H1 (cell line): ENCODE results near the gene ITPK1. TPM values are rescaled to one million over a fixed set of nuclear protein-coding genes. Genes with fewer than 3 reads are reported as not detected.
A peak's percentile ranks its signal among the peaks of the same experiment; 100 is the strongest.

Experiments
- CTCF ChIA-PET: fragments of 300-600 bp; sonication (Branson Sonifier 250); formaldehyde crosslinking; loops from one replicate; lab custom pipeline; 2021; ENCODE audit not compliant: partially characterized antibody; lab: Charles Lee
- POLR2A ChIA-PET: fragments of 300-600 bp; sonication (Branson Sonifier 250); formaldehyde crosslinking; loops from one replicate; lab custom pipeline; 2021; ENCODE audit warnings: inconsistent platforms; ENCODE audit not compliant: partially characterized antibody; lab: Charles Lee
- DNase-seq, 2 experiments: peaks; one replicate each; pipeline versions ENCODE4 v3.0.0 to v3.0.0-alpha.2; 2010 to 2022; ENCODE audit warnings: low spot score in 2 of 2, low read depth in 1 of 2, mixed read lengths in 1 of 2
- FAIRE-seq: peaks from 2 replicates; lab custom pipeline; 2011; peaks lifted over from hg19 to GRCh38; lab: Jason Lieb, UNC
- H2AFZ ChIP-seq: 2 replicates; pipeline ENCODE4 v1.8.1; 2012; ENCODE audit warnings: low read length, inconsistent platforms
- H2AK5ac ChIP-seq: 2 replicates; pipeline ENCODE4 v1.6.1; 2013; ENCODE audit warnings: low read depth, low read length
- H2BK120ac ChIP-seq: replicated peaks from 2 replicates; pipeline ENCODE3; 2013; ENCODE audit warnings: low read depth, low read length, inconsistent platforms
- H2BK12ac ChIP-seq: 2 replicates; pipeline ENCODE4 v1.6.1; 2013; ENCODE audit warnings: low read depth, low read length
- H2BK15ac ChIP-seq: 2 replicates; pipeline ENCODE4 v1.6.1; 2013; ENCODE audit warnings: low read length
- H2BK20ac ChIP-seq: 2 replicates; pipeline ENCODE4 v1.6.1; 2013; ENCODE audit warnings: low read length
- H2BK5ac ChIP-seq: 2 replicates; pipeline ENCODE4 v1.6.1; 2013; ENCODE audit warnings: low read depth, low read length
- H3K14ac ChIP-seq: 2 replicates; pipeline ENCODE4 v1.6.1; 2013; ENCODE audit warnings: inconsistent platforms; ENCODE audit not compliant: insufficient read length
- H3K18ac ChIP-seq: 2 replicates; pipeline ENCODE4 v1.6.1; 2013; ENCODE audit warnings: low read length; ENCODE audit errors: extremely low read depth
- H3K23ac ChIP-seq: 2 replicates; pipeline ENCODE4 v1.6.1; 2013; ENCODE audit warnings: inconsistent platforms; ENCODE audit not compliant: insufficient read length
- H3K23me2 ChIP-seq: 2 replicates; pipeline ENCODE4 v1.6.1; 2013; ENCODE audit warnings: low read depth, low read length
- H3K27ac ChIP-seq: 2 replicates; pipeline ENCODE4 v1.6.1; 2011; ENCODE audit warnings: low read depth, low read length, inconsistent platforms
- H3K27me3 ChIP-seq, 4 experiments: replicated peaks in 1 of 4; 1 replicate in 1 of 4; 2 replicates in 3 of 4; pipeline versions ENCODE4 v1.6.1 to v1.8.1; 2011 to 2013; ENCODE audit warnings: low read length in 3 of 4, mild to moderate bottlenecking in 3 of 4, inconsistent platforms in 2 of 4, mixed read lengths in 2 of 4, moderate library complexity in 1 of 4; ENCODE audit not compliant: control insufficient read depth in 3 of 4, insufficient read depth in 3 of 4; ENCODE audit errors: extremely low read depth in 1 of 4
- H3K36me3 ChIP-seq, 4 experiments: 2 replicates each; pipeline versions ENCODE4 v1.6.1 to v1.8.1; 2011 to 2013; ENCODE audit warnings: mild to moderate bottlenecking in 4 of 4, low read length in 3 of 4, moderate library complexity in 2 of 4, control low read depth in 1 of 4, inconsistent platforms in 1 of 4; ENCODE audit not compliant: insufficient read depth in 4 of 4, control insufficient read depth in 2 of 4
- H3K4ac ChIP-seq: replicated peaks from 2 replicates; pipeline ENCODE3; 2013; ENCODE audit warnings: low read length, low read depth, mixed read lengths, inconsistent platforms; ENCODE audit not compliant: insufficient read length
- H3K4me1 ChIP-seq, 4 experiments: replicated peaks in 1 of 4; 1 replicate in 1 of 4; 2 replicates in 3 of 4; pipeline versions ENCODE4 v1.6.1 to v1.8.1; 2011 to 2013; ENCODE audit warnings: low read length in 3 of 4, inconsistent platforms in 2 of 4, mixed read lengths in 1 of 4; ENCODE audit not compliant: insufficient read depth in 4 of 4, control insufficient read depth in 3 of 4
- H3K4me2 ChIP-seq, 2 experiments: 2 replicates each; pipeline versions ENCODE4 v1.6.1 to v1.8.1; 2011 to 2013; ENCODE audit warnings: low read depth in 2 of 2, low read length in 2 of 2, control low read depth in 1 of 2, inconsistent platforms in 1 of 2, mild to moderate bottlenecking in 1 of 2; ENCODE audit not compliant: insufficient read depth in 1 of 2
- H3K4me3 ChIP-seq, 4 experiments: fragments of 200-600, 300-600 bp in 1 of 4; sonication (generic), shearing (Covaris generic), sonication (Bioruptor Twin) in 1 of 4; 2 replicates each; pipeline versions ENCODE4 v1.5.1 to v1.8.1; 2011 to 2016; ENCODE audit warnings: low read length in 4 of 4, low read depth in 3 of 4, control low read depth in 2 of 4, inconsistent platforms in 2 of 4, mild to moderate bottlenecking in 2 of 4, mixed read lengths in 1 of 4, moderate library complexity in 1 of 4; ENCODE audit not compliant: insufficient read depth in 2 of 4; ENCODE audit errors: extremely low read depth in 1 of 4
- H3K56ac ChIP-seq: replicated peaks from 2 replicates; pipeline ENCODE3; 2013; ENCODE audit warnings: low read depth, mild to moderate bottlenecking, mixed read lengths, low read length, inconsistent platforms; ENCODE audit not compliant: insufficient read length
- H3K79me1 ChIP-seq: 2 replicates; pipeline ENCODE4 v1.6.1; 2013; ENCODE audit warnings: low read depth, low read length, control low read depth
- H3K79me2 ChIP-seq, 2 experiments: 2 replicates each; pipeline versions ENCODE4 v1.6.1 to v1.8.1; 2012 to 2013; ENCODE audit warnings: low read length in 2 of 2, mild to moderate bottlenecking in 2 of 2, inconsistent platforms in 1 of 2; ENCODE audit not compliant: insufficient read depth in 2 of 2, control insufficient read depth in 1 of 2
- H3K9ac ChIP-seq, 4 experiments: replicated peaks in 1 of 4; 1 replicate in 1 of 4; 2 replicates in 3 of 4; pipeline versions ENCODE4 v1.6.1 to v1.8.1; 2011 to 2013; ENCODE audit warnings: low read depth in 3 of 4, low read length in 3 of 4, control low read depth in 2 of 4, mild to moderate bottlenecking in 2 of 4, moderate library complexity in 2 of 4, inconsistent platforms in 1 of 4; ENCODE audit errors: extremely low read depth in 1 of 4
- H3K9me3 ChIP-seq, 2 experiments: 2 replicates each; pipeline versions ENCODE4 v1.6.1 to v1.8.1; 2012 to 2013; ENCODE audit warnings: mild to moderate bottlenecking in 2 of 2, moderate library complexity in 2 of 2, control low read depth in 1 of 2, inconsistent platforms in 1 of 2, low read depth in 1 of 2, low read length in 1 of 2, mixed read lengths in 1 of 2; ENCODE audit not compliant: insufficient read depth in 2 of 2
- H4K20me1 ChIP-seq, 2 experiments: replicated peaks in 1 of 2; 2 replicates each; pipeline versions ENCODE3 to v1.8.1; 2011 to 2013; ENCODE audit warnings: inconsistent platforms in 2 of 2, low read length in 2 of 2, mild to moderate bottlenecking in 1 of 2; ENCODE audit not compliant: insufficient read depth in 2 of 2, control insufficient read depth in 1 of 2
- H4K5ac ChIP-seq: 2 replicates; pipeline ENCODE4 v1.6.1; 2013; ENCODE audit warnings: low read length, low read depth, mixed read lengths, inconsistent platforms; ENCODE audit not compliant: insufficient read length
- H4K8ac ChIP-seq: 2 replicates; pipeline ENCODE4 v1.8.0; 2013; ENCODE audit warnings: mild to moderate bottlenecking, moderate library complexity, low read length, inconsistent platforms; ENCODE audit not compliant: insufficient read depth; ENCODE audit errors: extremely low read depth
- H4K91ac ChIP-seq: replicated peaks from 2 replicates; pipeline ENCODE3; 2013; ENCODE audit warnings: low read length, mixed read lengths, inconsistent platforms; ENCODE audit not compliant: insufficient read length
- EGR1 ChIP-seq: IDR thresholded peaks from 2 replicates; pipeline ENCODE4 v1.6.1; 2011; ENCODE audit warnings: low read depth, low read length, borderline replicate concordance
- GABPA ChIP-seq: IDR thresholded peaks from 2 replicates; pipeline ENCODE4 v1.6.1; 2011; ENCODE audit warnings: mild to moderate bottlenecking, low read length, moderate library complexity, borderline replicate concordance; ENCODE audit not compliant: insufficient read depth
- NRF1 ChIP-seq: IDR thresholded peaks from 2 replicates; pipeline ENCODE4 v1.6.1; 2011; ENCODE audit warnings: mild to moderate bottlenecking, low read depth, low read length, improper control_type of control experiment
- SRF ChIP-seq: IDR thresholded peaks from 2 replicates; pipeline ENCODE4 v1.6.1; 2011; ENCODE audit warnings: mild to moderate bottlenecking, low read depth, low read length, moderate library complexity
- SUZ12 ChIP-seq: fragments of 200-600 bp; sonication (generic); IDR thresholded peaks from 2 replicates; pipeline ENCODE4 v1.6.1; 2012; ENCODE audit warnings: mild to moderate bottlenecking, inconsistent platforms, low read length, moderate library complexity, mixed read lengths
- TEAD4 ChIP-seq: IDR thresholded peaks from 2 replicates; pipeline ENCODE4 v1.6.1; 2012; ENCODE audit warnings: low read depth, low read length, inconsistent platforms, mixed read lengths
- WGBS, 2 experiments: shearing (Covaris generic) in 1 of 2; methylation state at CpG; one replicate each; pipeline versions ENCODE4 v1.1.6 to v1.1.7; 2013 to 2015; ENCODE audit warnings: low lambda C conversion rate in 2 of 2, mixed read lengths in 2 of 2, inconsistent platforms in 1 of 2, low coverage in 1 of 2, missing lambda C conversion rate in 1 of 2; ENCODE audit not compliant: insufficient replicate concordance in 2 of 2, insufficient coverage in 1 of 2, insufficient read length in 1 of 2; ENCODE audit errors: extremely low coverage in 1 of 2, missing lambda C conversion rate in 1 of 2; 5-methylcytosine and 5-hydroxymethylcytosine counted together
- polyA plus RNA-seq, 7 experiments: library from polyadenylated mRNA; depleted of rRNA in 3 of 7; stranded (reverse) in 5 of 7; unstranded in 2 of 7; fragments of >200 nt in 5 of 7; fragments of 200-250 nt in 2 of 7; gene quantifications; 1 replicate in 5 of 7; 2 replicates in 1 of 7; 4 replicates in 1 of 7; pipeline versions ENCODE4 v1.2.1 to v1.2.3, GENCODE V29; 2011 to 2013; ENCODE audit warnings: missing spikeins in 2 of 7, mixed read lengths in 2 of 7
- total RNA-seq: library from RNA; stranded (reverse); fragmentation: NEBNext Ultra II Directional; extraction: Animal tissue kit (Norgen Biotek cat#: 25700); gene quantifications from 2 replicates; pipeline ENCODE4 v1.2.1, GENCODE V29; 2021
- TF ChIP-seq, protein P1 (sequence below), 3 experiments: IDR thresholded peaks; 1 replicate in 2 of 3; 2 replicates in 1 of 3; pipeline versions ENCODE4 v1.5.1 to v1.6.1; 2011; ENCODE audit warnings: low read length in 3 of 3, mild to moderate bottlenecking in 3 of 3, inconsistent platforms in 2 of 3, low read depth in 1 of 3, moderate library complexity in 1 of 3; ENCODE audit not compliant: insufficient read depth in 1 of 3; ENCODE audit errors: control extremely low read depth in 1 of 3

ITPK1 gene
- total and polyA plus RNA-seq, 2 of the 8 experiments (the other 6 are each of a cell fraction or from before 2014, with no cell fraction given), result 108 to 143 TPM

- Histone ChIP-seq H3K23ac (no peak overlapping the region), H3K4me1 (peaks cover 0 to 6% (median 0%) of the 10 kb centered on the region in 4 experiments; a peak in 2 of 7 replicates), H4K8ac (peak overlapping the region; percentile 32; the same call in 1 of the 2 replicates), H3K27ac (no peak overlapping the region), H3K14ac (no peak overlapping the region), H2AK5ac (no peak overlapping the region), H3K9me3 (no peaks in the 10 kb centered on the region), H2AFZ (no peak overlapping the region), H3K18ac (no peak overlapping the region), H2BK20ac (no peak overlapping the region), H3K79me1 (peaks cover 4% of the 10 kb centered on the region; the same call in 1 of the 2 replicates), H2BK15ac (no peak overlapping the region), H4K91ac (no peak overlapping the region), H3K79me2 (peaks cover 0 to 29% of the 10 kb centered on the region in 2 experiments; a peak in 1 of 4 replicates), H4K5ac (no peak overlapping the region), H2BK120ac (no peak overlapping the region), H3K9ac (no peak overlapping the region), H3K4ac (no peak overlapping the region), H3K23me2 (no peaks in the 10 kb centered on the region), H3K27me3 (no peaks in the 10 kb centered on the region), H2BK5ac (no peak overlapping the region), H3K4me2 (no peak overlapping the region), H2BK12ac (no peak overlapping the region), H3K56ac (no peak overlapping the region), H4K20me1 (peaks cover 7% of the 10 kb centered on the region in 2 experiments), H3K4me3 (no peak overlapping the region), H3K36me3 (peaks cover 0 to 2% (median 0%) of the 10 kb centered on the region in 4 experiments; a peak in 1 of 8 replicates)
- ChIA-PET POLR2A (no interaction called here), CTCF (interaction anchor here (1.4 to 1.8 kb wide), 2 partner anchors 16 to 114 kb away, joined by 3 to 7 read pairs; no protein-coding TSS in a partner anchor)
- DNase-seq, result no peak
- 98% methylated on average over 10 of the region's 10 CpGs; no CpG with 5 or more reads in 1 of the 2 experiments for WGBS, 2 experiments
- TF ChIP-seq SRF, result no peak
- no peak for TF ChIP-seq GABPA
- no peak for TF ChIP-seq SUZ12
- TF ChIP-seq EGR1, result no peak
- TF ChIP-seq NRF1, result no peak
- TF ChIP-seq, protein P1, sequence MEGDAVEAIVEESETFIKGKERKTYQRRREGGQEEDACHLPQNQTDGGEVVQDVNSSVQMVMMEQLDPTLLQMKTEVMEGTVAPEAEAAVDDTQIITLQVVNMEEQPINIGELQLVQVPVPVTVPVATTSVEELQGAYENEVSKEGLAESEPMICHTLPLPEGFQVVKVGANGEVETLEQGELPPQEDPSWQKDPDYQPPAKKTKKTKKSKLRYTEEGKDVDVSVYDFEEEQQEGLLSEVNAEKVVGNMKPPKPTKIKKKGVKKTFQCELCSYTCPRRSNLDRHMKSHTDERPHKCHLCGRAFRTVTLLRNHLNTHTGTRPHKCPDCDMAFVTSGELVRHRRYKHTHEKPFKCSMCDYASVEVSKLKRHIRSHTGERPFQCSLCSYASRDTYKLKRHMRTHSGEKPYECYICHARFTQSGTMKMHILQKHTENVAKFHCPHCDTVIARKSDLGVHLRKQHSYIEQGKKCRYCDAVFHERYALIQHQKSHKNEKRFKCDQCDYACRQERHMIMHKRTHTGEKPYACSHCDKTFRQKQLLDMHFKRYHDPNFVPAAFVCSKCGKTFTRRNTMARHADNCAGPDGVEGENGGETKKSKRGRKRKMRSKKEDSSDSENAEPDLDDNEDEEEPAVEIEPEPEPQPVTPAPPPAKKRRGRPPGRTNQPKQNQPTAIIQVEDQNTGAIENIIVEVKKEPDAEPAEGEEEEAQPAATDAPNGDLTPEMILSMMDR (IDR thresholded peaks at IDR 0.05; ENCODE audit: control extremely low read depth in 1 of 3, insufficient read depth in 1 of 3, low read depth in 1 of 3, low read length in 3 of 3), result no peak
- no peak for TF ChIP-seq TEAD4
- FAIRE-seq, result no peak
Measured at GRCh38 chr14:92998946-92999345, 116.8 kb downstream of the ITPK1 start.
